ENCODE measurements around the gene PSMB5. TPM values are rescaled to one million over a fixed set of nuclear protein-coding genes. Genes with fewer than 3 reads are reported as not detected.

The PSMB5 gene
- total and polyA plus RNA-seq, 9 of the 15 experiments (the other 6 are each of a cell fraction or from before 2014, with no cell fraction given) = 198 to 1,870 (median 269) TPM

- TF ChIP-seq, protein P1, sequence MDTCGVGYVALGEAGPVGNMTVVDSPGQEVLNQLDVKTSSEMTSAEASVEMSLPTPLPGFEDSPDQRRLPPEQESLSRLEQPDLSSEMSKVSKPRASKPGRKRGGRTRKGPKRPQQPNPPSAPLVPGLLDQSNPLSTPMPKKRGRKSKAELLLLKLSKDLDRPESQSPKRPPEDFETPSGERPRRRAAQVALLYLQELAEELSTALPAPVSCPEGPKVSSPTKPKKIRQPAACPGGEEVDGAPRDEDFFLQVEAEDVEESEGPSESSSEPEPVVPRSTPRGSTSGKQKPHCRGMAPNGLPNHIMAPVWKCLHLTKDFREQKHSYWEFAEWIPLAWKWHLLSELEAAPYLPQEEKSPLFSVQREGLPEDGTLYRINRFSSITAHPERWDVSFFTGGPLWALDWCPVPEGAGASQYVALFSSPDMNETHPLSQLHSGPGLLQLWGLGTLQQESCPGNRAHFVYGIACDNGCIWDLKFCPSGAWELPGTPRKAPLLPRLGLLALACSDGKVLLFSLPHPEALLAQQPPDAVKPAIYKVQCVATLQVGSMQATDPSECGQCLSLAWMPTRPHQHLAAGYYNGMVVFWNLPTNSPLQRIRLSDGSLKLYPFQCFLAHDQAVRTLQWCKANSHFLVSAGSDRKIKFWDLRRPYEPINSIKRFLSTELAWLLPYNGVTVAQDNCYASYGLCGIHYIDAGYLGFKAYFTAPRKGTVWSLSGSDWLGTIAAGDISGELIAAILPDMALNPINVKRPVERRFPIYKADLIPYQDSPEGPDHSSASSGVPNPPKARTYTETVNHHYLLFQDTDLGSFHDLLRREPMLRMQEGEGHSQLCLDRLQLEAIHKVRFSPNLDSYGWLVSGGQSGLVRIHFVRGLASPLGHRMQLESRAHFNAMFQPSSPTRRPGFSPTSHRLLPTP (IDR thresholded peaks at IDR 0.05; ENCODE audit: borderline replicate concordance, extremely low read depth, insufficient read length) = no peak
- peak; percentile 96 for TF ChIP-seq HBP1 (CRISPR knock-in tag; IDR thresholded peaks at IDR 0.05)
- TF ChIP-seq, protein P2, sequence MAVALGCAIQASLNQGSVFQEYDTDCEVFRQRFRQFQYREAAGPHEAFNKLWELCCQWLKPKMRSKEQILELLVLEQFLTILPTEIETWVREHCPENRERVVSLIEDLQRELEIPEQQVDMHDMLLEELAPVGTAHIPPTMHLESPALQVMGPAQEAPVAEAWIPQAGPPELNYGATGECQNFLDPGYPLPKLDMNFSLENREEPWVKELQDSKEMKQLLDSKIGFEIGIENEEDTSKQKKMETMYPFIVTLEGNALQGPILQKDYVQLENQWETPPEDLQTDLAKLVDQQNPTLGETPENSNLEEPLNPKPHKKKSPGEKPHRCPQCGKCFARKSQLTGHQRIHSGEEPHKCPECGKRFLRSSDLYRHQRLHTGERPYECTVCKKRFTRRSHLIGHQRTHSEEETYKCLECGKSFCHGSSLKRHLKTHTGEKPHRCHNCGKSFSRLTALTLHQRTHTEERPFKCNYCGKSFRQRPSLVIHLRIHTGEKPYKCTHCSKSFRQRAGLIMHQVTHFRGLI (CRISPR knock-in tag; IDR thresholded peaks at IDR 0.05) = no peak
- TF ChIP-seq KDM1A (IDR thresholded peaks at IDR 0.05) = no peak
- no peak; the same call in 1 of the 2 replicates for TF ChIP-seq PYGO2 (tag; IDR thresholded peaks at IDR 0.05)
- TF ChIP-seq ZBTB12 (CRISPR knock-in tag; IDR thresholded peaks at IDR 0.05) = no peak
- peak; percentile 35; the same call in 1 of the 2 replicates for TF ChIP-seq NBN (IDR thresholded peaks at IDR 0.05; ENCODE audit: low read depth)
- TF ChIP-seq, protein P3, sequence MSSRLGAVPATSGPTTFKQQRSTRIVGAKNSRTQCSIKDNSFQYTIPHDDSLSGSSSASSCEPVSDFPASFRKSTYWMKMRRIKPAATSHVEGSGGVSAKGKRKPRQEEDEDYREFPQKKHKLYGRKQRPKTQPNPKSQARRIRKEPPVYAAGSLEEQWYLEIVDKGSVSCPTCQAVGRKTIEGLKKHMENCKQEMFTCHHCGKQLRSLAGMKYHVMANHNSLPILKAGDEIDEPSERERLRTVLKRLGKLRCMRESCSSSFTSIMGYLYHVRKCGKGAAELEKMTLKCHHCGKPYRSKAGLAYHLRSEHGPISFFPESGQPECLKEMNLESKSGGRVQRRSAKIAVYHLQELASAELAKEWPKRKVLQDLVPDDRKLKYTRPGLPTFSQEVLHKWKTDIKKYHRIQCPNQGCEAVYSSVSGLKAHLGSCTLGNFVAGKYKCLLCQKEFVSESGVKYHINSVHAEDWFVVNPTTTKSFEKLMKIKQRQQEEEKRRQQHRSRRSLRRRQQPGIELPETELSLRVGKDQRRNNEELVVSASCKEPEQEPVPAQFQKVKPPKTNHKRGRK (tag; IDR thresholded peaks at IDR 0.05) = peak; percentile 99
- no peak for TF ChIP-seq BACH1 (tag; IDR thresholded peaks at IDR 0.05)
- no peak for TF ChIP-seq ZFP30 (CRISPR knock-in tag; IDR thresholded peaks at IDR 0.05; ENCODE audit: borderline replicate concordance)
- peak in 1 of 2 experiments; percentile 73; a peak in 2 of 4 replicates for TF ChIP-seq HDAC1 (IDR thresholded peaks at IDR 0.05)
- 0 out of 4 replicates have a peak, but pooled peaks of 1 of the 2 experiments have one; percentile 18 for TF ChIP-seq ARNT (IDR thresholded peaks at IDR 0.05)
- no peak for TF ChIP-seq FOSL1 (tag; conservative IDR thresholded peaks at IDR 0.05)
- TF ChIP-seq TCF3 (CRISPR knock-in tag; IDR thresholded peaks at IDR 0.05) = no peak
- TF ChIP-seq ZBTB2 (IDR thresholded peaks at IDR 0.05) = peak; percentile 80
- TF ChIP-seq ZNF253 (CRISPR knock-in tag; conservative IDR thresholded peaks at IDR 0.05) = no peak
These were observed 22.5 kb upstream of the PSMB5 start, which contains the start of gene CDH24 (continued) for GRCh38 chr14:23056956-23057756.
